Stimulated activated CD8-positive, alpha-beta memory T cell treated with anti-CD3 and anti-CD28 coated beads, Interleukin-4, amount 100 ng/mL, for 24 hours (primary cell): Measurements from ENCODE around the gene FBXW11.

Experiments used
- DNase-seq: peaks from one replicate; pipeline ENCODE4 v3.0.0-alpha.2; 2020; ENCODE audit warnings: low read depth

FBXW11 gene

GRCh38 chr5:172006321-172007174, at the start of gene FBXW11:
Gene FBXW11 (minus strand): TSS chr5:172006638. CDS start chr5:172006502, 136 bp downstream.
- peak; percentile 94 for DNase-seq

- no peak for DNase-seq
These were observed 49.6 kb upstream of the FBXW11 start for GRCh38 chr5:172055996-172056395.

GRCh38 chr5:172055421-172055820, 49.0 kb upstream of the FBXW11 start:
- DNase-seq: no peak

GRCh38 chr5:172054611-172055153, 48.2 kb upstream of the FBXW11 start:
- no peak for DNase-seq

GRCh38 chr5:172052450-172053236, 46.2 kb upstream of the FBXW11 start:
- DNase-seq: no peak

GRCh38 chr5:172051643-172052339, 45.4 kb upstream of the FBXW11 start:
- DNase-seq: no peak

GRCh38 chr5:172050080-172050479, 43.6 kb upstream of the FBXW11 start:
- DNase-seq: no peak

GRCh38 chr5:172049226-172049796, 42.9 kb upstream of the FBXW11 start:
- no peak for DNase-seq

- no peak for DNase-seq
These were observed 42.2 kb upstream of the FBXW11 start for GRCh38 chr5:172048539-172049101.

- no peak for DNase-seq
These were observed 41.7 kb upstream of the FBXW11 start for GRCh38 chr5:172048170-172048422.

GRCh38 chr5:172046593-172046992, 40.2 kb upstream of the FBXW11 start:
- DNase-seq: no peak

GRCh38 chr5:172045315-172045632, 38.8 kb upstream of the FBXW11 start:
- DNase-seq: no peak

- DNase-seq: no peak
These were observed 38.3 kb upstream of the FBXW11 start for GRCh38 chr5:172044631-172045314.

- no peak for DNase-seq
These were observed 37.4 kb upstream of the FBXW11 start for GRCh38 chr5:172043865-172044264.

GRCh38 chr5:172042183-172042582, 35.7 kb upstream of the FBXW11 start:
- no peak for DNase-seq

GRCh38 chr5:172038167-172038566, 31.7 kb upstream of the FBXW11 start:
- DNase-seq: no peak

- no peak for DNase-seq
These were observed 28.6 kb upstream of the FBXW11 start for GRCh38 chr5:172035049-172035448.

- no peak for DNase-seq
These were observed 25.5 kb upstream of the FBXW11 start for GRCh38 chr5:172031894-172032461.

- DNase-seq: no peak
These were observed 23.4 kb upstream of the FBXW11 start for GRCh38 chr5:172029876-172030275.

- no peak for DNase-seq
These were observed 21.7 kb upstream of the FBXW11 start for GRCh38 chr5:172028167-172028566.
